Fibroblast of skin of right biceps (primary cell): ENCODE results near the gene SLC5A6.

Source experiments
- DNase-seq: peaks from one replicate; pipeline ENCODE4 v3.0.0-alpha.2; 2013

Gene SLC5A6

DNA sequence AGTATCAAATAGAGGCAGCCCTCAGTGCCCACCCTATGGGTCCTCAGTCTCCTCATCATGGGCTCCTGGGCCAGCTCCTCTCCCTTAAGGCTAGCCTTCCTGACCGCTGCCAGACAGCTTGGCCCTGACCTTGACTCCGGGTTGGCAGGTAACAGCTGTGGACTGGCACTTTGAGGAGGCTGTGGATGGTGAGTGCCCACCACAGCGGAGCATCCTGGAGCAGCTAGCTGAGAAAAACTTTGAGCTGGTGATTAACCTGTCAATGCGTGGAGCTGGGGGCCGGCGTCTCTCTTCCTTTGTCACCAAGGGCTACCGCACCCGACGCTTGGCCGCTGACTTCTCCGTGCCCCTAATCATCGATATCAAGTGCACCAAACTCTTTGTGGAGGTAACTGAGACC, 24.1 kb upstream of the SLC5A6 start:
- no peak for DNase-seq

DNA sequence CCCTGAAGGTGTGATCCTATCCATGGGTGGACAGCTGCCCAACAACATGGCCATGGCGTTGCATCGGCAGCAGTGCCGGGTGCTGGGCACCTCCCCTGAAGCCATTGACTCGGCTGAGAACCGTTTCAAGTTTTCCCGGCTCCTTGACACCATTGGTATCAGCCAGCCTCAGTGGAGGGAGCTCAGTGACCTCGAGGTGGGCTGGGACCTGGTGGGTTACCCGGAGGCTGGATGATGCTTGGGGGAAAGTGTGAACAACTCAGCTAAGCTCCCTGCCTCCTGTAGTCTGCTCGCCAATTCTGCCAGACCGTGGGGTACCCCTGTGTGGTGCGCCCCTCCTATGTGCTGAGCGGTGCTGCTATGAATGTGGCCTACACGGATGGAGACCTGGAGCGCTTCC, 21.3 kb upstream of the SLC5A6 start:
- no peak for DNase-seq

DNA sequence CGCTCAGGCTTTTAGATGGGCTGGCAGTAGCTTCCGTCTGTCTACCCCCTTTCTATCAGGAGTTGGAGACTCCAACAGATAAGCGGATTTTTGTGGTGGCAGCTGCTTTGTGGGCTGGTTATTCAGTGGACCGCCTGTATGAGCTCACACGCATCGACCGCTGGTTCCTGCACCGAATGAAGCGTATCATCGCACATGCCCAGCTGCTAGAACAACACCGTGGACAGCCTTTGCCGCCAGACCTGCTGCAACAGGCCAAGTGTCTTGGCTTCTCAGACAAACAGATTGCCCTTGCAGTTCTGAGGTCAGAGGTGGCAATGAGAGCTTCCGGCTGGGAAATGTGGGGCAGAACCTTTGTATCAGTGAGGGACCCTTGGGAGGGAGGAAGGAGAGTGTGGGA, 19.9 kb upstream of the SLC5A6 start:
- DNase-seq = no peak

DNA sequence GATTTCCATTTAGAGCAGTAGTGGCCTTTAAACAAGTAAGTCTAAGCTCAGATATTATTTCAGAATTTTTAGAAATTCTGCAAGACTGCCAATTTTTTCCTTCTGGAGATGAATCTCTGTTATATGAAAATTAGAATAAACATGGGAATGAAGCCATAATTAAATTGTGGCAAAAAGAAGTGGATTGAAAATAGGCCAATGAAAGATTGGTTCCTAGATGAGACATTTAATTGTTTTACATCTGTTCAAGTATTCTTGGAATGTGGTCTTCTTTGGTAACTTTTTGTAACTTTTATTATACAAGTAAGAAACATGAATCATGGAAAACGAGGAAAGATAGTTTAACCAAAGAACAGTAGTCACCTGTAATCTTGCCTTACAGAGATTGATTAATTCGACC, 15.4 kb upstream of the SLC5A6 start:
- no peak for DNase-seq

DNA sequence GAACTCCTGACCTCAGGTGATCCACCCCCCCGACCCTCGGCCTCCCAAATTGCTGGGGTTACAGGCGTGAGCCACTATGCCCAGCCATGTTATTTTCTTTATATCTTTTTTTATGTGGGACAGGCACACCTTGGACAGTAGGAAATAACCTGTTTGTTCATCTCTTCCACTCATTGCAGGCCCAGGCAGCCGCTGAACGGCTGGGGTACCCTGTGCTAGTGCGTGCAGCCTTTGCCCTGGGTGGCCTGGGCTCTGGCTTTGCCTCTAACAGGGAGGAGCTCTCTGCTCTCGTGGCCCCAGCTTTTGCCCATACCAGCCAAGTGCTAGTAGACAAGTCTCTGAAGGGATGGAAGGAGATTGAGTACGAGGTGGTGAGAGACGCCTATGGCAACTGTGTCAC, 13.5 kb upstream of the SLC5A6 start:
- no peak for DNase-seq

DNA sequence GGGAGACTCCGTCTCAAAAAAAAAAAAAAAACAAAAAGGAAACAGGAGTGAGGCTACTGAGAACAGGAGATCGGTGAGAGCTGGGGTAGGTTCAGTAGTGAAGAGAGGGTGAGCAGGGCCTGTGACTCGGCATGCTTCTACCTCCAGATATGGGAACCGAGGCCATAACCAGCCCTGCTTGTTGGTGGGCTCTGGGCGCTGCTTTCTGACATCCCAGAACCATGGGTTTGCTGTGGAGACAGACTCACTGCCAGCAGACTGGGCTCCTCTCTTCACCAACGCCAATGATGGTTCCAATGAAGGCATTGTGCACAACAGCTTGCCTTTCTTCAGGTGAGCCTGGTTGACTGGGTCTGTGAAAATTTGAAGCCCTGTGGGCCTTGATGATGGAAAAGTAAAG, 11.3 kb upstream of the SLC5A6 start:
- no peak for DNase-seq

DNA sequence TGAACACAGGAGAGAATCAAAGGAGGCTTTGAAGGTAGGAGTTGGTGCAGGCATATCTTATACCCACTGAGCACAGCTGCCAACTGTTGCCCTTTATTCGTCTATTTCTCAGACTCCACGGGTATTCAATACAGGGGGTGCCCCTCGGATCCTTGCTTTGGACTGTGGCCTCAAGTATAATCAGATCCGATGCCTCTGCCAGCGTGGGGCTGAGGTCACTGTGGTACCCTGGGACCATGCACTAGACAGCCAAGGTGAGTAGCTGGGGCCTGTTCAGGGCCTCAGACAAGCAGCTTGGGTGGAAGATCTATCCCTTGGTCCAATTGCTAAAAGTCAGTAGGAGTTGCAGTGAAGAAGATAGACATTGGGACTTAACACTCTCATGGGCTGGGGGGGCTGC, 10.3 kb upstream of the SLC5A6 start:
- DNase-seq = no peak

DNA sequence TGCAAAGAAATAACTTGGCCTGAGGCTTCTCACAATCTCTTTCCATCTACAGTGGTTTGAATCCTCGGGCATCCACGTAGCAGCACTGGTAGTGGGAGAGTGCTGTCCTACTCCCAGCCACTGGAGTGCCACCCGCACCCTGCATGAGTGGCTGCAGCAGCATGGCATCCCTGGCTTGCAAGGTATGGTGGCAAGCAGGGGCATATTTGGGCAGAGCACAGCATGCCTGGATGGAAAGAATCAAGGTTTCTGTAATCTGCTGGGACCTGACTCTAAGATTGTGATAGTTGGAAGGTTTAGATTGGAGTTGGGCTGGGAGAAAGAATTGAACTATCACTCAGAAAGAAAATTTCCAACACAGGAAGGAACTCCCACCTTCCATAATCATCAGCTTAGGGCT, 9.1 kb upstream of the SLC5A6 start:
- DNase-seq = no peak

DNA sequence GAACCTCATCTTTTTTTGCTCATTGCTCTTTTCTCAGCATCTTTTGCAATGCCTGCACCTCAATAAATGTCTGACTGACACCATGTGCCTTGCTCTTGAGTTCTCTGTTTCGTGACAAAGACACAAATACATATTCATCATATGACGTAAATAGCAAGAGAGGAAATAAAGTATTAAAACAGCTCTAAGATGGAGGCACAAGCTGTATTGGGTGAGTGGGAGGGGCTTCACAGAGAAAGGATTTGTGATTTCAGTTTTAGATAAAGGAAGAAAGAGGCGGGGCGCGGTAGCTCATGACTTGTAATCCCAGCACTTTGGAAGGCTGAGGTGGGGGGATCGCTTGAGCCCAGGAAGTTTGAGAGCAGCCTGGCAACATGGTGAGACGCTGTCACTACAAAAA, 8.0 kb upstream of the SLC5A6 start:
- no peak for DNase-seq

DNA sequence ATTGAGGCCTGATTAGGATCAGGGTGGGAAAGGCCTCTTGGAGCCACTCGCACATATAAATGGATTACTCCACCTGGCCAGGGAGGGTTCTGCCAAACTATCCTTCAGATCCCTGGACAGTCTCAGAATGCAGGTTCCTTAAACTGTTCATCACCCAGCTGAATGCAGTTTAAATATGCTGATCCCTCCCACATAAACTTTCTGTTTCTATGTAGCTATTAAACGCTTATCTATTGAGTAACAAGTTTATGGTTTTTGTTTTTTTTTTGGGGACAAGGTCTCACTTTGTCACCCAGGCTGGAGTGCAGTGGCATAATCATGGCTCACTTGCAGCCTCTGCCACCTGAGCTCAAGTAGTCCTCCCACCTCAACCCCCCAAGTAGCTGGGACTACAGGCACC, 7.0 kb upstream of the SLC5A6 start:
- DNase-seq = no peak

DNA sequence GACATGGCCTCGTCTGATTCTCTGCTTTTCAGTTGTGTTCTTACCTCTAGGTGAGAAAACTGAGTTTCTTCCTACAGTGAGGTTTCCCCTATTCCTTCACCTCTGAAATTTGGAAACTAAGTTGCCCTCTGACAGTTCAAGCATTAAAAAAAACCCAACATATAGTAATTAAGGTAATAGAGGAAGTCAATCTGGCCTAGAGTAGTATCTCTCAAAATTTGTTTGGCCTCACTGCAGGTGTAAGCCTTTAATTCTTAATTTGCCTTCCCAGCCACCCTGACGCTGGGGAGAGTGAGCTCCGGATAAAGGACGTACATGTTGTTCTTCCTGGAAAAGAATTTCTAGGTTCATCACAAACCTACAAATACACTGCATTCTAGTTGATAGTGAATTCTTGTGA, 6.5 kb upstream of the SLC5A6 start:
- no peak for DNase-seq

DNA sequence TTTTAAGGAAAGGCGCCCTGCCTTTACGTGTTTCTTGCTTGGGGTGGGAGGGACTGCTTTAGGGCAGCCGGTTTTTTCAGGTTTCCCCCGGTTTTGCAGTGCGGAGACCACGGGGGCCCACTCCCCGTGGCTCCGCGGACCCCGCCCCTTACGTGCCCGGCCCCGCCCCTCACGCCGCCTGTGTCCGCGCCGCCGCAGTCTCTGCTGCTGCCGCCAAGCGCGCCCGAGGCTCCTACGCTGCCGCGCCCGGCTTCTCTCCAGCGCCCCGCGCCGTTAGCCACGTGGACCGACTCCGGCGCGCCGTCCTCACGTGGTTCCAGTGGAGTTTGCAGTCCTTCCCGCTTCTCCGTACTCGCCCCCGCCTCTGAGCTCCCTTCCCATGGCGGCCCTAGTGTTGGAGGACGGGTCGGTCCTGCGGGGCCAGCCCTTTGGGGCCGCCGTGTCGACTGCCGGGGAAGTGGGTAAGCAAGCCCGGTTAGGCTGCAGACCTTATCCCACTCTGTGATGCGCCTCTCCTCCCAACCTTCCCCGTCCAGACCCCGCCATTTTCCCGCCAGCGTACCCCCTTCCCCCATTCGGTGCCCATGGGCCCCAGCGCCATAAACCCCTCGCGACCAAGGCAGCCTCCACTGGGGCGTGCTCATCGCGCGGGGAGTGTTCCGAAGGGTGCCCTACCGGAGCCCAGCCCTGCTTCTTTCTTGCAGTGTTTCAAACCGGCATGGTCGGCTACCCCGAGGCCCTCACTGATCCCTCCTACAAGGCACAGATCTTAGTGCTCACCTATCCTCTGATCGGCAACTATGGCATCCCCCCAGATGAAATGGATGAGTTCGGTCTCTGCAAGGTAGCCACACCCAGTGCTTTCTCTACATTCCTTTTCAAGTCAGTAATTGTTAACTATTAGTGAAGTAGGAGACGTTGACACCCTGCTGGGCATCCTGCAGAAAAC, 5.4 kb upstream of the SLC5A6 start, which contains the start of gene CAD:
TSS of gene CAD (plus strand) at position 197 of the 949 bp plus-strand sequence. CDS start at position 380, 183 bp downstream.
- peak; percentile 87 for DNase-seq

DNA sequence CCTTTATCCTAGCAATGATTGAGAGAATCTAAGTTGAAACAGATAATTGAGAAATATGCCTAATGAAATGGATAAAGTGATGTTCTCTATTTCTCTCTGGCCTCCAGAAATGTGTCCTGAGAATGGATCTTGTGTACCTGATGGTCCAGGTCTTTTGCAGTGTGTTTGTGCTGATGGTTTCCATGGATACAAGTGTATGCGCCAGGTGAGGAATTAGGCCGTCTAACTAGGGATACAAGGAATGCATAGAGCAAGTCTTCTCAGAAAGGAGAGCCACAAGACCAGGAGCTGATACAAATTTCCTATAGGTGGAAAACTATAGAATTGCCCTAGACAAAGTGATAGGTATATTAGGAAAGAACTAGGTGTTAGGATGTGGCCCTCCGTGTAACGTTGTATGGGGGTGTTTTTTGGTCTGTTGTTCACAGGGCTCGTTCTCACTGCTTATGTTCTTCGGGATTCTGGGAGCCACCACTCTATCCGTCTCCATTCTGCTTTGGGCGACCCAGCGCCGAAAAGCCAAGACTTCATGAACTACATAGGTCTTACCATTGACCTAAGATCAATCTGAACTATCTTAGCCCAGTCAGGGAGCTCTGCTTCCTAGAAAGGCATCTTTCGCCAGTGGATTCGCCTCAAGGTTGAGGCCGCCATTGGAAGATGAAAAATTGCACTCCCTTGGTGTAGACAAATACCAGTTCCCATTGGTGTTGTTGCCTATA, 4.5 kb upstream of the SLC5A6 start:
- no peak for DNase-seq

DNA sequence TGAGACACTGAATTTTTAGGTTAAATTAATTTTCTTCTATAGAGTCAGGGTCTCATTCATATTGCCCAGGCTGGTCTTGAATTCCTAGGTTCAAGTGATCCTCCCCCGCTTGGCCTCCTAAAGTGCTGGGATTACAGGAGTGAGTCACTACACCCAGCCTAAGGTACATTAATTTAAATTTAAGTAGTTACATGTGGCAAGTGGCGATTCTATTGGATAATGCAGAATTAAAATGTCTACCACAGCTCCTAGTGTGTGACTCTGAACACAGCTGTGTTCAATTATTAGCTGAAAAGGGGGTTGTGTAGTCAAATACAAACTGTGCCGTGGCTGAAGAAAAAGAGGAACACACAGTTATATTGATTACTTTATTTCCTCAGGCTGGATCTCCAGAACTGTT, 2.9 kb upstream of the SLC5A6 start:
- DNase-seq = peak; percentile 88

DNA sequence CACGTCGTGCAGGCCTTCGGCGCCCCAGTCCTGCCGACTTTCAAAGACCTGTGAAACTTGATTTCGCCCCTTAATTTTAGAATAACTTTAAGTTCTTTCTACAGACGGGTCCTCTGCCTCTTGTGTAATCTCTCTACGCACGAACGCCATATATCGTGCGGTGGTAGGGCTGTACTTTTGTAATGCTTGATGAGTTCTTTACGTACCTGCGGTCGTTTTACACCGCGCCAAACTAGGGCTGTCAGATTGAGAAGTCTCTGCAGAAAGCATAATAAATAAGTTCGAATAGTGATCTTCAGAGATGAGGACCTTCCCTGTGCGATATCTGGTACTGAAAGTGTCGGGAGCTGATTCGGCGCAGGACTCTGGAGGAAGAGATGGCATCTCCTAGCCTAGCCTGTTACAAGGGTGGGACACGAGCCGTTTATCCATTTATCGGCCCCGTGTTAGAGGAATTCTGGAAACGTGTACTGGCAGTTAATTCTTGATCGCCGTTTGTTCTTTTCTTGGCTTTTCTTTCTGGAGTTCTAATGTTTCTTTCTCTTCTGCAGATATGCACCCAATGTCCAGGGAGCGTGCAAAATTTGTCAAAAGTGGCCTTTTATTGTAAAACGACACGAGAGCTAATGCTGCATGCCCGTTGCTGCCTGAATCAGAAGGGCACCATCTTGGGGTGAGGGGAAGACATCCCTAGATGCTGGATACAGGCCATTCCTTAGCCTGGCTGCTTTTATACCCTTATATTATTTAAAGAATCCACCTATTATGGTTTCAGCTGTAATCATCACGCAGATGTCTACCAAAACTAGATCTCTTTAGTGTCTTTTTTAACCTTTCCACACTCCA, 781 bp upstream of the SLC5A6 start:
- peak; percentile 65 for DNase-seq

DNA sequence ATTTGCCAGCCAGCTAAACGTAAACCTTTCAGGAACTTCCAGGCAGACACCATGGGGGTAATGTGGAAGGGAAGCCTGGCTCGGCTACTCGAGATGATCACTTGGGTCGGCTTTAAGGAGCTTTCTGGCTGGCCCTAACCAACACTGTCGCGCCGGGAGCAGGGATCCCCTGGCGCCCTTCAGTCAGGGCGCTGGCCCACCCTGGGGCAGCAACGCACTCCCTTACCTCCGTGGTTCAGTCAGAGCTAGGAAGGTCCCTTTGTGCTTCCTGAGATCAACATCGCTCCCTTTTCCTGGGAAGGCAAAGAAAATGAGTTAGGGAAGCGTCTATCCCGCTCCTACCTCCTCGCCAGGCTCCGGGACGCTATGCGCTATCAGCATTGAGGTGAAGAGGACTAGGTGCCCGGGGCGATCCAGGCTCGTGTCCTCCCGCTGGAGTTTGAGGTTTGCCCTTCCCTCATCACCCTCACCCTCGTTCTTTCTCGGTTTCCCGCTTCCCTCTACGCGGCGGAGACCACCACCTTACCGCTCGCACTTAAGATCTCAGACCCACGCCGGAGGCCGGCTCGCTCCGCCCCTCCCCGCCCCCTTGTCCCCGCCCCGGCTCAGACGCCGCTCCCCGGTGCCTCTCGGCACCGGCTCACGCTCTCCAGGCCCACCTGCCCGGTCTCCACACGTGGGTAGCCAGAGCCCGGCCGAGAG, 676 bp downstream of the SLC5A6 start:
- no peak for DNase-seq

DNA sequence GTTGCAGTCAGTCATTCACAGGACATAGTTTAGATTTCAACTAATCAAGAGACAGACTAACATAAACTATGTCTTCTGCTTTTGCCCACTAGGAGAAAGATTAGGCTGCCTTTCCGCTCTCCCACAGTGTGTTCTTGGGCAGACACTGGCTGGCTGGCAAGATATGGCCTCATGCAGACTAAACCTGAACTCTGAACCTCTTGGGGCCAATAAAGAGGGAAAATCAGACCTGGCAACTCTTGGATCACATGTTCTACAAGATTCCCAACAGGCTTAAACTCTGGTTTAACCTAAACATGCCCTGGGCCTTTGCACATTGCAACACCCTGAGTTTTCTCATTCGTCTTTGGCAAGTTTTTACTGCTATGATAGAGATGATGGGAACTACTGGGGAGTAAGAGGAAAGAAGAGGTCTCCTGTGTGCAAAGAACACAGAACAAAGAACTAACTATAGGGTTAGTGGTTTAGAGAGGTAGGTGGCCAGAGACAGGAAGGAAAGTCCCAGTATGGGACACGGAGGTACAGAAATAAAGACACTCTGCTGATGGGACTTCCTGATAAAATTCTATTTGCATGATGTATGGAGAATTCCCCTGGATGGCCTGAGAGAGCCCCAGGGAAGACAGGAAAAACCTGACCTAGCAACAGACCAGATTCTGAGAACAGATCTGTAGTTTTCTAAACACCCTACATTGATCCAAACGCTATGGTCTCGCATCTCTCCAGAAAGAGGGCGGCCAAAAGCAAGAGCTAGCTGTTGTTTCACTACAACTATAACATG, 2.3 kb downstream of the SLC5A6 start:
- DNase-seq = no peak

DNA sequence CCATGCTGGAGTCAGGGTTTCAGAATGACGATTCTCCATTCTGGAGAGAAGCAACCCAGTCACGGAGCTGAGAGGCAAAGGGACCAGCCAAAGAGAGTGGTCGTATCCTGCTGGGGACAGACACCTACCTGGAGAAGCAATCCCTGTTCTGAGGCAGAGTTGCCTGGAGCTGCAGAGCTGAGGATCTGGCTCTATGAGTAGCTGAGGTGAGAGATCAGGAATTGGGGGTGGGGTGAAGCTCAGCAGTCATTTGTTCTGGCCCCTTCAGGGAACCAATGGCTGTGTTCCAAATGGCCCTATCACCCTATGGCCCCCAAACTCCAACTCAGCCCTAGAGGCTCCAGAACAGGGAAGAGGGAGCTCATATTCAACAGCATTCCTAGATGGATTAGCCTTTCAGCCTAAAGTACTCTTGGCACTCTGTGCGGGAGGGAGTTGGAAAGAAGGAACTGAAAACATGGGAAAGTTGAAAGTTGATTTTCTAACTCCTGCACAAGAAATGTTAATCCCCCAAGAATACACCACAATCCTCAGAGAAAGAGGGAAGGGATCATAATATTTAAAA, 3.5 kb downstream of the SLC5A6 start:
- DNase-seq = no peak

DNA sequence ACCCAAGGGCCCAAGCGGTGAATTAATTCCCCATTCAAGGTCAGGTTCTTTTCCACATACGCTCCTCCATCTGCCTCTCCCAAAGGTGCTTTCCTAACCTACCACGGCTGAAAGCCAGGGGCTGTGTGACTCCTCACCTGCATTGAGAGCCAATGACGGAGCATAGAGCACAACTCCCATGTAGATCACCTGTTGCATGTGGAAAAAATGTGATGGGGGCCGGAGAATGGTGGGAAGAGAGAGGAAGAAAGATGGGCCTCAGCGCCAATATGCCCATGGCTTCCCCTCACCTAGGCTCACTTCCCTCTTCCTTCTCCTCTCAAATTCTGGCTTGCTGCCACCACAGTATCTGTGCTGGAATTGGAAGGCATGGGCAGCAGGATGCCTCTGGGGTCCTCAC, 5.7 kb downstream of the SLC5A6 start:
- DNase-seq = no peak

DNA sequence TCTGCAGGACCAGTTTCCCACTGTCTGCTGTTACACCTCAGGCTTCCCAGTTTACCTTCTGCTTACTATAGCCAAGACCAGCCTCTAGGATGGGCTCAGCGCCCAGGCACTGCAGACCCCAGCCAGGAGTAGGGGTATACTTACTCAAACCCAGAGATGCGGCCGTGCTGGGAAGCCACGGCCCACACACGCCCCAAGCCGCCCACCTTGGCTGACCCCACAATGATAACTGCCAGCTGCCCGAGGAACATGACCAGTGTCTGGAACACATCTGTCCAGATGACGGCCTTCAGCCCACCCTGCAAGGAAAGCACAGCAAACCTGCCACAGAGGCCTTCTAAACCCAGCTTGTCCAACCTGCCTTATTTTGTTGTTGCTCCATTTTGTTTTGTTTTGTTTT, 6.9 kb downstream of the SLC5A6 start:
- DNase-seq = no peak

DNA sequence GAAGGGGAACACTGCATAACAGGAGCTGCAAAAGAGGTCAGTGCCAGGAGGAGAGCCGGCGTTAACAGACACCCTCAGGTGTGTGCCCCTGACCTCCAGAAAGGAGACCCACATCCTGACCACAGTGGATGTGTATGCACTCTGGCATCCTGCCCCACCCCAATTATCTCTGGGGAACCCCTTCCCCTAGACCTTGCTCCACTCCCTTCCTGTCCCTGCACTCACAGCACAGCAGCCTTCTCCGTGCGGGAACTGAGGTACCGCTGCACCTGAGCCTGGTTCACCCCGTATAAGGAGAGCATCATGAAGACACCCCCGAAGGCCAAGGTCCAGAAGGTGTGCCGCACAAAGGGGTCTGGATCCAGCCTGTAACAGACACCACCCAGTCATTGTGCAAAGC, 7.5 kb downstream of the SLC5A6 start:
- DNase-seq = no peak
